Suprapubic skin (tissue), 4 donors: ENCODE measurements around the gene STAB2. TPM values are rescaled to one million over a fixed set of nuclear protein-coding genes. Genes with fewer than 3 reads are reported as not detected.

ENCODE experiments used
- DNase-seq, 2 donors: peaks; one replicate each; pipeline ENCODE4 v3.0.0-alpha.2; 2019; ENCODE audit warnings: low spot score in 2 of 2
- H3K27ac ChIP-seq: fragments of 200-600 bp; sonication (generic); one replicate; pipeline ENCODE4 v1.5.1; 2019
- H3K27me3 ChIP-seq: fragments of 200-600 bp; sonication (generic); one replicate; pipeline ENCODE4 v1.5.1; 2019
- H3K36me3 ChIP-seq: fragments of 200-600 bp; sonication (generic); one replicate; pipeline ENCODE4 v1.5.1; 2019
- H3K4me1 ChIP-seq: fragments of 200-600 bp; sonication (generic); one replicate; pipeline ENCODE4 v1.5.1; 2019
- H3K4me3 ChIP-seq: fragments of 200-600 bp; sonication (generic); one replicate; pipeline ENCODE4 v1.5.1; 2019; ENCODE audit warnings: mild to moderate bottlenecking
- H3K9me3 ChIP-seq: fragments of 200-600 bp; sonication (generic); one replicate; pipeline ENCODE4 v1.5.1; 2019
- CTCF ChIP-seq, 2 donors: fragments of 200-600 bp in 1 of 2; fragments of 450-650 bp in 1 of 2; sonication (generic) in 1 of 2; IDR thresholded peaks; one replicate each; pipeline ENCODE4 v1.5.1; 2016 to 2019; ENCODE audit warnings: antibody characterized with exemption in 2 of 2, mild to moderate bottlenecking in 1 of 2, moderate library complexity in 1 of 2
- EP300 ChIP-seq: sonication (generic); formaldehyde crosslinking; IDR thresholded peaks from one replicate; pipeline ENCODE4 v1.6.1; 2017; ENCODE audit warnings: antibody characterized with exemption
- POLR2A ChIP-seq, 2 donors: fragments of 450-650 bp; IDR thresholded peaks; one replicate each; pipeline ENCODE4 v1.6.1; 2017; ENCODE audit warnings: antibody characterized with exemption in 2 of 2, mild to moderate bottlenecking in 2 of 2, moderate library complexity in 2 of 2
- POLR2AphosphoS5 ChIP-seq, 3 donors: sonication (generic); formaldehyde crosslinking; IDR thresholded peaks; one replicate each; pipeline ENCODE4 v1.6.1; 2017; ENCODE audit warnings: antibody characterized with exemption in 3 of 3
- WGBS: methylation state at CpG from one replicate; pipeline ENCODE4 v1.1.5; 2018; 5-methylcytosine and 5-hydroxymethylcytosine counted together
- total RNA-seq, 4 donors: library from RNA; depleted of rRNA; stranded (reverse); fragments of >200 nt; gene quantifications; one replicate each; pipeline ENCODE4 v1.1.0, GENCODE V29; 2016

The STAB2 gene
- total RNA-seq, 4 donors from 2014 or later: 0.34 TPM; not detected in 3

GRCh38 chr12:103751171-103751570 is 164.1 kb downstream of the STAB2 start:
- 96% methylated on average over 1 of the region's 1 CpG for WGBS
- Histone ChIP-seq H3K27ac (no peak overlapping the region), H3K4me1 (no peaks in the 10 kb centered on the region), H3K4me3 (no peak overlapping the region), H3K9me3 (no peaks in the 10 kb centered on the region), H3K27me3 (peaks cover 5% of the 10 kb centered on the region), H3K36me3 (no peaks in the 10 kb centered on the region)
- no peak for TF ChIP-seq CTCF (IDR thresholded peaks at IDR 0.05)
- no peak for TF ChIP-seq EP300
- TF ChIP-seq POLR2A (IDR thresholded peaks at IDR 0.05): no peak
- no peak for TF ChIP-seq POLR2AphosphoS5 (IDR thresholded peaks at IDR 0.05)
- DNase-seq: no peak

- peaks cover 5% of the 10 kb centered on the region for H3K27me3 ChIP-seq
- H3K27ac ChIP-seq: no peak overlapping the region
- DNase-seq: no peak
- H3K9me3 ChIP-seq: no peaks in the 10 kb centered on the region
- H3K36me3 ChIP-seq: no peaks in the 10 kb centered on the region
- H3K4me3 ChIP-seq: no peak overlapping the region
- no peaks in the 10 kb centered on the region for H3K4me1 ChIP-seq
- no peak for TF ChIP-seq EP300
- no peak for TF ChIP-seq CTCF (IDR thresholded peaks at IDR 0.05)
- TF ChIP-seq POLR2AphosphoS5 (IDR thresholded peaks at IDR 0.05): no peak
- no peak for TF ChIP-seq POLR2A (IDR thresholded peaks at IDR 0.05)
- WGBS: 50% methylated on average over 2 of the region's 2 CpGs
These were observed 164.5 kb downstream of the STAB2 start for GRCh38 chr12:103751600-103751999.

GRCh38 chr12:103755425-103755824 is 168.4 kb downstream of the STAB2 start:
- Histone ChIP-seq H3K27me3 (peaks cover 5% of the 10 kb centered on the region), H3K36me3 (no peaks in the 10 kb centered on the region), H3K4me3 (no peak overlapping the region), H3K9me3 (no peaks in the 10 kb centered on the region), H3K27ac (no peak overlapping the region), H3K4me1 (no peaks in the 10 kb centered on the region)
- no peak for DNase-seq
- WGBS: 42% methylated on average over 2 of the region's 3 CpGs
- no peak for TF ChIP-seq EP300
- no peak for TF ChIP-seq POLR2AphosphoS5 (IDR thresholded peaks at IDR 0.05)
- TF ChIP-seq CTCF (IDR thresholded peaks at IDR 0.05): no peak
- no peak for TF ChIP-seq POLR2A (IDR thresholded peaks at IDR 0.05)

- no peak overlapping the region for H3K4me3 ChIP-seq
- no peaks in the 10 kb centered on the region for H3K36me3 ChIP-seq
- no peak for TF ChIP-seq POLR2A (IDR thresholded peaks at IDR 0.05)
- TF ChIP-seq POLR2AphosphoS5 (IDR thresholded peaks at IDR 0.05): no peak
- no peak for TF ChIP-seq EP300
- no peak for TF ChIP-seq CTCF (IDR thresholded peaks at IDR 0.05)
- H3K9me3 ChIP-seq: no peaks in the 10 kb centered on the region
- WGBS: 100% methylated on average over 5 of the region's 5 CpGs
- no peak for DNase-seq
- H3K27ac ChIP-seq: no peak overlapping the region
- H3K27me3 ChIP-seq: no peaks in the 10 kb centered on the region
- H3K4me1 ChIP-seq: no peaks in the 10 kb centered on the region
These were observed 169.4 kb downstream of the STAB2 start for GRCh38 chr12:103756443-103756842.

- no peak overlapping the region for H3K27ac ChIP-seq
- WGBS: 93% methylated on average over 1 of the region's 1 CpG
- no peaks in the 10 kb centered on the region for H3K27me3 ChIP-seq
- no peaks in the 10 kb centered on the region for H3K36me3 ChIP-seq
- H3K4me3 ChIP-seq: no peak overlapping the region
- DNase-seq: no peak
- no peak for TF ChIP-seq EP300
- TF ChIP-seq POLR2AphosphoS5 (IDR thresholded peaks at IDR 0.05): no peak
- no peak for TF ChIP-seq CTCF (IDR thresholded peaks at IDR 0.05)
- TF ChIP-seq POLR2A (IDR thresholded peaks at IDR 0.05): no peak
- H3K9me3 ChIP-seq: no peaks in the 10 kb centered on the region
- H3K4me1 ChIP-seq: no peaks in the 10 kb centered on the region
These were observed 170.2 kb downstream of the STAB2 start for GRCh38 chr12:103757248-103757647.
